ENCODE results near the gene SERPINB3. TPM values are rescaled to one million over a fixed set of nuclear protein-coding genes. Genes with fewer than 3 reads are reported as not detected.

Gene SERPINB3
- total RNA-seq, 1 experiment from 2014 or later, result not detected

GRCh38 chr18:63702660-63703059, 41.0 kb upstream of the SERPINB3 start, which contains the start of gene SERPINB11:
Gene SERPINB11, plus strand, starts transcription at chr18:63702960. Its CDS starts 7,234 bp downstream, at chr18:63710194.
- no peak within 1 kb of the TSS for H3K27ac Mint-ChIP-seq (ENCODE audit: unreplicated experiment)
- Histone ChIP-seq H3K36me3 (ENCODE audit: control insufficient read depth, insufficient read depth, low read length) (no peaks in the 10 kb centered on the region), H3K4me1 (no peaks in the 10 kb centered on the region), H3K27me3 (replicated peaks; ENCODE audit: control insufficient read depth, insufficient read depth, low read length) (no peaks in the 10 kb centered on the region), H3K4me3 (ENCODE audit: low read depth, low read length) (no peak within 1 kb of the TSS), H3K9me3 (no peaks in the 10 kb centered on the region)
- ChIA-PET POLR2A (no interaction called here), CTCF (no interaction called here)
- no peaks in the 10 kb centered on the region for H3K4me1 Mint-ChIP-seq (ENCODE audit: low read depth, unreplicated experiment)
- TF ChIP-seq CTCF (IDR thresholded peaks at IDR 0.05; ENCODE audit: insufficient read depth in 1 of 2, low read depth in 1 of 2, low read length in 1 of 2, severe bottlenecking in 1 of 2, unreplicated experiment in 1 of 2), result no peak
- intact Hi-C loops (cut with micrococcal nuclease; ENCODE audit: unreplicated experiment), result no loop called here
- no peaks in the 10 kb centered on the region for H3K36me3 Mint-ChIP-seq (ENCODE audit: insufficient read depth, unreplicated experiment)
- peaks cover 5% of the 10 kb centered on the region for H3K27me3 Mint-ChIP-seq (ENCODE audit: insufficient read depth, unreplicated experiment)
- no TSS peak for BruUV-seq (replicated peaks)
- no peak within 1 kb of the TSS for H3K4me3 Mint-ChIP-seq (ENCODE audit: unreplicated experiment)
- no peak for DNase-seq
- no peaks in the 10 kb centered on the region for H3K9me3 Mint-ChIP-seq (ENCODE audit: unreplicated experiment)

DNA sequence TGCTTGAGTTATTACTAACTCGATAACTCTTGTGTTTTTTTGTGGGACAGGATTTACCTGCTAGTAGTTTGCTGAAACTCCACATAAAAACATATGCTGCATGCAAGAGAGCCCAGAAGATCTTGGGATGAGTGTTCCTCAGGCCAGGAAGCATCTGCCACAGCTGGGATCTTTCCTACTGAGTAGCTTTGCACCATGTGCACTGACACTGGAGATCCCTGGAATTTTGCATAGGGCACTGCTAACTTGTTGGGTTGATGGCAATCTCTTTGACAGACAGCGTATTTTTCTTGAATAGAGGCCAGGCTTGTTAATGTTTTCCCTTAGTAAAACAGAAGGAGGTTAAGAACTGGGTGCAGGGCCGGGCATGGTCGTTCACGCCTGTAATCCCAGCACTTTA, 40.3 kb upstream of the SERPINB3 start:
- no peaks in the 10 kb centered on the region for H3K36me3 ChIP-seq (ENCODE audit: control insufficient read depth, insufficient read depth, low read length)
- H3K27me3 Mint-ChIP-seq (ENCODE audit: insufficient read depth, unreplicated experiment), result peaks cover 5% of the 10 kb centered on the region
- no peaks in the 10 kb centered on the region for H3K4me1 ChIP-seq
- no TSS peak for BruUV-seq (replicated peaks)
- ChIA-PET CTCF (no interaction called here), POLR2A (no interaction called here)
- DNase-seq, result no peak
- no peak overlapping the region for H3K4me3 Mint-ChIP-seq (ENCODE audit: unreplicated experiment)
- no peaks in the 10 kb centered on the region for H3K27me3 ChIP-seq (replicated peaks; ENCODE audit: control insufficient read depth, insufficient read depth, low read length)
- H3K4me3 ChIP-seq (ENCODE audit: low read depth, low read length), result no peak overlapping the region
- intact Hi-C loops (cut with micrococcal nuclease; ENCODE audit: unreplicated experiment), result no loop called here
- no peaks in the 10 kb centered on the region for H3K4me1 Mint-ChIP-seq (ENCODE audit: low read depth, unreplicated experiment)
- H3K36me3 Mint-ChIP-seq (ENCODE audit: insufficient read depth, unreplicated experiment), result no peaks in the 10 kb centered on the region
- no peak for TF ChIP-seq CTCF (IDR thresholded peaks at IDR 0.05; ENCODE audit: insufficient read depth in 1 of 2, low read depth in 1 of 2, low read length in 1 of 2, severe bottlenecking in 1 of 2, unreplicated experiment in 1 of 2)
- H3K9me3 ChIP-seq, result no peaks in the 10 kb centered on the region
- no peak overlapping the region for H3K27ac Mint-ChIP-seq (ENCODE audit: unreplicated experiment)
- H3K9me3 Mint-ChIP-seq (ENCODE audit: unreplicated experiment), result no peaks in the 10 kb centered on the region

DNA sequence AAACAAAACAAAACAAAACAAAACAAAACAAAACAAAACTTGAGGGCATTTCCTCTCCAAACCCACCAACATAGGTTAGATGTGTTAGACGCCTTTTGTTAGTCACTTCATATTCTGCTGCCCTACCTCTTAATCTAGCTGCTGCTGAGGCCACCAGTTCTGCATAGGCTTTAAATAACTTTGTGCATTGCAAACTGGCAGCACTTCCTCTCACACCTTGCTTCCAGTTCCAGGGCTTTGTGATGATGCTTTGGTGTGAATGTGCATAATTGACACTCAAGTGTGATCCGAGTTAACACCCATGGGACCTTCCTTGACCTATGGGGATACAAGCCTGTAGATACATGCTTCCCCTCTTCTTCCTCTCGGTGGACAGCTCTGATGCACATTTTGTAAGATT, 38.8 kb upstream of the SERPINB3 start:
- H3K9me3 Mint-ChIP-seq (ENCODE audit: unreplicated experiment), result no peaks in the 10 kb centered on the region
- no peak for DNase-seq
- ChIA-PET POLR2A (no interaction called here), CTCF (no interaction called here)
- H3K36me3 Mint-ChIP-seq (ENCODE audit: insufficient read depth, unreplicated experiment), result no peaks in the 10 kb centered on the region
- no peak overlapping the region for H3K27ac Mint-ChIP-seq (ENCODE audit: unreplicated experiment)
- no peaks in the 10 kb centered on the region for H3K4me1 ChIP-seq
- no peaks in the 10 kb centered on the region for H3K36me3 ChIP-seq (ENCODE audit: control insufficient read depth, insufficient read depth, low read length)
- no peaks in the 10 kb centered on the region for H3K9me3 ChIP-seq
- H3K4me3 Mint-ChIP-seq (ENCODE audit: unreplicated experiment), result no peak overlapping the region
- peaks cover 5% of the 10 kb centered on the region for H3K27me3 Mint-ChIP-seq (ENCODE audit: insufficient read depth, unreplicated experiment)
- no peaks in the 10 kb centered on the region for H3K27me3 ChIP-seq (replicated peaks; ENCODE audit: control insufficient read depth, insufficient read depth, low read length)
- H3K4me1 Mint-ChIP-seq (ENCODE audit: low read depth, unreplicated experiment), result no peaks in the 10 kb centered on the region
- intact Hi-C loops (cut with micrococcal nuclease; ENCODE audit: unreplicated experiment), result no loop called here
- TF ChIP-seq CTCF (IDR thresholded peaks at IDR 0.05; ENCODE audit: insufficient read depth in 1 of 2, low read depth in 1 of 2, low read length in 1 of 2, severe bottlenecking in 1 of 2, unreplicated experiment in 1 of 2), result no peak
- no TSS peak for BruUV-seq (replicated peaks)
- no peak overlapping the region for H3K4me3 ChIP-seq (ENCODE audit: low read depth, low read length)
